HG03066 (cell line): ENCODE data around the gene CCDC154.
A peak's percentile ranks its signal among the peaks of the same experiment; 100 is the strongest.
"Not testable (repeated sequence)": the region's sequence is repeated elsewhere in the genome, so short reads cannot be mapped to it uniquely, and the experiment has no call there.

Source experiments
- ATAC-seq: cut with Tn5 transposase; IDR thresholded peaks from one replicate; pipeline ENCODE4 v1.9.1; 2021; ENCODE audit warnings: low read depth; ENCODE audit not compliant: unreplicated experiment

The CCDC154 gene

DNA sequence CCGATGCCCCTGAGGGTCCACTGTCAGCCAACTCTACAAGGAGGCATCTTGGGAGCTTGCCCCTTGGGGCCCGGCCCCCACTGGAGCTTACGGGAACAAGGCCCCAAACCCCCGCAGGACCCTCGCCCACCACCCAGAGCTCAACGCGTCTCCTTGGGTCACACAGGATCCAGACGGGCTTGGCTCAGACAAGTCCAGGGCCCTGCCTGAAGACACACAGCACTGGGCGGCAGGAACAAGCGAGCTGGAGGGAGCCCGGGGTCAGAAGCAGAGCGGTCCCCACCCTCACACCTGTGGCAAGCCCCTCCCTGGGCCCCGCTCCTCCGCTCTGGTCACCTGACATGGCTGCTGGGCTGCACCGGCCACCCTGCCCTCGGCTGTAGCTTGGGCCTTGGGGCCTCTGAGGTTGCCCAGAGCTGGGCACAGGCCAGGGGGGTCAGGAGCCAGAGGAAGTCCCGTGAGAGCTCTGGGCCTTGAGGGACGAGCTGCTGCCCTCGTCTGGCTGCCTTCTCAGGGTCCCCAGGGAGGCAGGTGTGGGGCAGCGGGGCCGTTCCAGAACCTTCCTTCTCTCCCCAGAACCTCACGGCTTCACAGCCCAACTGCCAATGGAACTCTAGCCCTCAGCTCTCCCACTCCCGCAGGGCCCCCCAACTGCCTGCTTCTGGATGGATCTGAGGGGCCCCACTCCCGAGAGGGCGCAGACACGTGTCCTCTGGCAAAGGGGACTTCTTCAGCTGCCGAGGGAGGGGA is at the start of gene CCDC154:
TSS of gene CCDC154 (minus strand) at position 577 of the 750 bp plus-strand sequence. CDS start at position 343, 234 bp downstream.
- ATAC-seq, result no peak

- ATAC-seq, result no peak
Measured at GRCh38 chr16:1493746-1494094, 49.4 kb upstream of the CCDC154 start.

DNA sequence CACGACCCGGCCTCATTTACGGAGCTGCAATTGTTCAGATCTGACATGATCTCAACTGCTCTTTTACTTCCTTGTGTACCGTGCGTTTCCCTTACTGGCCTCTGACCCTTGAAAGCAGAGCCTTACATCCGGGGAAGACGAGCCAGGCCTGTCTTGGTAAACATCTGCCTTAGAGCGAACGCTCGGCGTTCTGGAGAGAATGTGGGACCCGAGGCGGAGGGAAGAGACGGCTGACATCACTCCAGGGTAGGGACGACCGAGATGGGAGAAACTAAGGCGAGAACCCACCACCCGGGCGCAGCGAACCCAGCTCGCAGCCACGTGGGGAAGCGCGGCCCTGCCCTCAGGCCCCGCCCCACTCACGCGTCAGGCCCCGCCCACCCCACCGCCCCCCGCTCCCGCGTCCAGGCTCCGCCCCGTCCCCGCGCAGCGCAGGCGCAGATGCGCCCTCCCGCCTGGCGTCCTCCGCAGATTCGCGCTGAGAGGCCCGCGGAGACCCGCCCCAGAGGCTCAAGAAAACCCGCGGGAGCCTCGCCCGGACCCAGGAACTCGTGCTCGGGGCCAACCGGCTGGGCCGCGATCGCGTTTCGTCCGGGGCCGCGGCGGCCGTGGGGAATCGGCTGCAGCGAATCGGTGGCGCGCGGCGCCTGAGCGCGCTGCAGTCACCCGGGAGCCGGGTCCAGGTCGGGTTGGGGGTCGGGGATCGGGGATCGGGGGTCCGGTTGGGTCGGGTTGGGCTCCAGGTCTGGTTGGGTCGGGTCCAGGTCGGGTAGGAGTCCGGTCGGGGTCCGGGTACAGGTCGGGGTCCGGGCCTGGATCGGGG is 48.8 kb upstream of the CCDC154 start, which contains the start of gene TELO2:
TSS of gene TELO2 (plus strand) at position 438 of the 823 bp plus-strand sequence. CDS start 922 bp downstream, outside the sequence.
- peak; percentile 64 for ATAC-seq

DNA sequence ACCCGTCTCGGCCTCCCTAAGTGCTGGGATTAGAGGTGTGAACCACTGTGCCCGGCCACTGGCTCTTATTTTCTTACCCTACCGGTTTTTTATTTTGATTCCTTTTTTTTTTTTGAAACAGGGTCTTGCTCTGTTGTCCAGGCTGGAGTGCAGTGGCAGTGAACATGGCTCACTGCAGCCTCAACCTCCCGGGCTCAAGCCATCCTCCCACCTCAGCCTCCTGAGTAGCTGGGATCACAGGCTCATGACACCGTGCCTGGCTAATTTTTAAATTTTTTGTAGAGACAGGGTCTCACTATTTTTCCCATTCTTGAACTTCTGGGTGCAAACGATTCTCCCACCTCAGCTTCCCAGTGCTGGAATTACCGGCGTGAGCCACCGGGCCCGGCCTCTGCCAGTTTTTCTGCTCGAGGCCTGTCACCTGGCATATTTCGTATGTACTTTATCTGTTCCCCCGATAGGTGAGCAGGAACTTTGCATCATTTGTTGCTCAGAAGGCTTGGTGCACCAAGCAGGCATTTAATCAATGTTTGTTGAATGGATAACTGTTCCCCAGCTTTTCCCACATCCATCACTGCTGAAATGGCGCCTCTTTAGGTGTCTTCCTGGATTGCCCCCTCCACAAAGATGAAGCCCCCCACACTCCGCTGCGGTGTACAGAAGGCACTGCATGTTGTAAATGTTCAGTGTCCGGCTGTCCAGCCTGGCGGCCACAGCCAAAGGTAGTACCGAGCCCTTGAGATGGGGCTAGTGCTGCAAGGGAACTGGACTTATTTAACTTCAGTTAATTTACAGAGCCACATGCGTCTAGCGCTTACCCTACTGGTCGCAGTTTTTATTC is 47.9 kb upstream of the CCDC154 start:
- ATAC-seq, result no peak

GRCh38 chr16:1491327-1491726 is 47.0 kb upstream of the CCDC154 start:
- no peak for ATAC-seq

DNA sequence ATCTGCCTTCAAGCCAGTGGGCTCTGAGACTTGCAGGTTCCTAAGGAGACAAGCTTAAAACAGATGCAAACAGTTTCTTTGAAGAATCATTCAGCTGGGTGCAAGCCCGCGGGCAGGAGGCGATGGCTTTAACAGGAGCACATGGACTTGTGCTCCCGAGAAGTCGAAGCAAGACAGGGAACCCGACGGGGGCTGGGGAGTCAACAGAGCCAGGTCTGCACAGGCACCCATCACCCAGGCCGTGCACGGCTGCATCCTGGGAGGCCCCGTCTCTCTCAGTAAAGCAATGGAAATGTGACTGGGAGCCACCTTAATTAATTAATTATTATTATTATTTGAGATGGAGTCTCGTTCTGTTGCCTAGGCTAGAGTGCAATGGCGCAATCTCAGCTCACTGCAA is 44.7 kb upstream of the CCDC154 start:
- ATAC-seq, result no peak

DNA sequence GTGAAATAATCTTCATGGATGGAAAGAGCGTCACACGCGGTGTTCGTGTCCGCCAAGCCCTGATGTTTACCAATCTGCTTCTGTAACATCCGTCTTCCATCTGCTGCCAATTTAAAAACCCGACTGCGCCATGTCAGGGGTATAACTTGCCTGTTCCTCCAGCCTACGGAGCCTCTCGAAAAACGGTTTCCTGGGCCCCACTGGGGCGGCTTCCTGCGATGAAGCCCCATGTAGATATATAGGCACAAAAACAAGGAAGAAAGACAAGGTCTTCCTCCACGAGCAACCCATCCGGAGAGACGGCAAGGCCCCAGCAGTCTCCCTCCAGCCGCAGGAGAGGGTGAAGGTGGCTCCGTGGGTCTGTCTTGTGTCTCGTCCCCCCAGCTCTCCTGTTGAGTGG is 44.3 kb upstream of the CCDC154 start, which contains the start of gene PTX4:
TSS of gene PTX4 (minus strand) at position 326 of the 400 bp plus-strand sequence. CDS start at position 291, 35 bp downstream.
- no peak for ATAC-seq

GRCh38 chr16:1488054-1488601 is 43.8 kb upstream of the CCDC154 start:
- ATAC-seq, result no peak

- no peak for ATAC-seq
Measured at GRCh38 chr16:1487395-1488053, 43.2 kb upstream of the CCDC154 start.

- no peak for ATAC-seq
Measured at GRCh38 chr16:1486551-1487390, 42.4 kb upstream of the CCDC154 start.

GRCh38 chr16:1485847-1486496 is 41.6 kb upstream of the CCDC154 start:
- no peak for ATAC-seq

GRCh38 chr16:1481906-1482835 is 37.8 kb upstream of the CCDC154 start:
- ATAC-seq, result no peak

DNA sequence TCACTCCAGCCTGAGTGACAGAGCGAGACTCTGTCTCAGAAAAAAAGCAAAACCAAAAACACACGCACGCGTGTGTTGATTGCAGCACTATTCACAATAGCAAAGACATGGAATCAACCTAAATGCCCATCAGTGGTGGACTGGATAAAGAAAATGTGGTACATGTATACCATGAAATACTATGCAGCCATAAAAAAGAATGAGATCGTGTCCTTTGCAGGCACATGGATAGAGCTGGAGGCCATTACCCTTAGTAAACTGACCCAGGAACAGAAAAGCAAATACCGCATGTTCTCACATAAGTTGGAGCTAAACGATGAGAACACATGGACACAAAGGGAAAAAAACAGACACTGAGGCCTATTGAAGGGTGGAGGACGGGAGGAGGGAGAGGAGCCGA is 34.6 kb upstream of the CCDC154 start:
- not testable (repeated sequence) for ATAC-seq

DNA sequence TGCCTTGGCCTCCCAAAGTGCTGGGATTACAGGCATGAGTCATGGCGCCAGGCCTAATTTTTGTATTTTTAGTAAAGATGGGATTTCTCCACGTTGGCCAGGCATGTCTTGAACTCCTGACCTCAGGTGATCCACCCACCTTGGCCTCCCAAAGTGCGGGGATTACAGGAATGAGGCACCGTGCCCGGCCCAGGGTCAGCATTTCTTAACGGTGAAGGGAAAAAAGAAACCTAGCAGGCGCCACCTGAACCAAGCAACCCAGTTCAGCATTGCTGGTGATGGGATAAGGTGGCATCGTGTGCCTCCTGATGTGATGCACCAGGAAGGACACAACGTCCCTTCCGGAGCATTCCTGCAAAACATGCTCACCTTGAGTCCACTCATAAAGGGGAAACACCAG is 32.7 kb upstream of the CCDC154 start:
- no peak for ATAC-seq

DNA sequence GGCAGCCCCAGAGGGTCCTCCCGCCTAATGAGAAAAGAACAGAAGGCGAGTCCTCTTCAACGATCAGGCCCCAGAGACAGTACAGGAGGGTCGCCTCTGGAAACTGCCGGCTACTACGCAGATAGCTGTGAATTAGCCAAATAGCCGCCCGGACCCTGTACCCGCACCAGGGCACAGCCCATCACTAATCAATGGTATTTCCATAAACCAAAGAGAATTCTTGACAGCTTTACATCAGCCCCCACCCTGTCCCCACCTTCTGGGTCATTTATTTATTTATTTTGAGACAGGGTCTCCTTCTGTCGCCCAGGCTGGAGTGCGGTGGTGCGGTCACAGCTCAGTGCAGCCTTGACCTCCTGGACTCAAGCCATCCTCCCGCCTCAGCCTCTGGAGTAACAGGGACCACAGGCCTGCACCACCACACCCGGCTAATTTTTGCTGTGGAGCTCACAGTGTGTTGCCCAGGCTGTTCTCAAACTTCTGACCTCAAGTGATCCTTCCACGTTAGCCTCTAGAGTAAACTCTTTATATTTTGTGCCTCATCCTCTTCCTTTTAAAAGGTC is 31.3 kb upstream of the CCDC154 start:
- ATAC-seq, result no peak

GRCh38 chr16:1474796-1475551 is 30.6 kb upstream of the CCDC154 start, which contains the start of gene CLCN7:
CLCN7 (minus strand) TSS chr16:1475028; CDS start chr16:1474974, 54 bp downstream.
- ATAC-seq, result peak; percentile 76
